Osteoblast (primary cell): ENCODE data around the gene MSRB1. TPM values are rescaled to one million over a fixed set of nuclear protein-coding genes. Genes with fewer than 3 reads are reported as not detected.

Source experiments
- DNase-seq: peaks from one replicate; pipeline ENCODE4 v3.0.0; 2011; ENCODE audit warnings: low spot score, mixed read lengths; ENCODE audit not compliant: insufficient read length; ENCODE audit errors: missing footprints
- H2AFZ ChIP-seq: 2 replicates; pipeline ENCODE4 v1.6.0; 2011; ENCODE audit warnings: mild to moderate bottlenecking, low read length
- H3K27ac ChIP-seq: 2 replicates; pipeline ENCODE4 v1.5.1; 2011; ENCODE audit warnings: mild to moderate bottlenecking, low read depth, low read length, moderate library complexity
- H3K27me3 ChIP-seq: 2 replicates; pipeline ENCODE4 v1.6.0; 2012; ENCODE audit warnings: mild to moderate bottlenecking, control low read depth, inconsistent platforms, low read length, moderate library complexity; ENCODE audit not compliant: insufficient read depth
- H3K36me3 ChIP-seq: 2 replicates; pipeline ENCODE4 v1.5.1; 2011; ENCODE audit warnings: mild to moderate bottlenecking, low read length, control low read depth, moderate library complexity; ENCODE audit not compliant: insufficient read depth
- H3K4me1 ChIP-seq: 2 replicates; pipeline ENCODE4 v1.5.1; 2011; ENCODE audit warnings: mild to moderate bottlenecking, low read length, control low read depth, moderate library complexity; ENCODE audit not compliant: insufficient read depth
- H3K4me2 ChIP-seq: 2 replicates; pipeline ENCODE4 v1.6.0; 2011; ENCODE audit warnings: mild to moderate bottlenecking, low read length; ENCODE audit not compliant: insufficient read depth
- H3K4me3 ChIP-seq: fragments of 200-600 bp; sonication (generic); 3 replicates; pipeline ENCODE4 v1.5.1; 2012; ENCODE audit warnings: mild to moderate bottlenecking, low read length, inconsistent platforms; ENCODE audit not compliant: insufficient read depth
- H3K79me2 ChIP-seq: 2 replicates; pipeline ENCODE4 v1.6.0; 2012; ENCODE audit warnings: mild to moderate bottlenecking, low read length, control low read depth, inconsistent platforms; ENCODE audit not compliant: insufficient read depth
- H3K9me3 ChIP-seq: 2 replicates; pipeline ENCODE4 v1.5.1; 2011; ENCODE audit warnings: low read depth, low read length, control low read depth
- H4K20me1 ChIP-seq: 2 replicates; pipeline ENCODE4 v1.6.0; 2012; ENCODE audit warnings: mild to moderate bottlenecking, low read length, control low read depth; ENCODE audit not compliant: insufficient read depth
- CTCF ChIP-seq: IDR thresholded peaks from 2 replicates; pipeline ENCODE4 v1.5.1; 2011; ENCODE audit warnings: mild to moderate bottlenecking, low read depth, low read length, moderate library complexity; ENCODE audit errors: extremely low read depth
- total RNA-seq: library from RNA; depleted of rRNA; stranded (reverse); fragments of >200 nt; gene quantifications from 2 replicates; pipeline ENCODE4 v1.2.3, GENCODE V29; 2012

Gene MSRB1
- total RNA-seq, 1 donor, result 18.1 TPM

- peak; percentile 71 for DNase-seq
- Histone ChIP-seq H3K27me3 (no peaks in the 10 kb centered on the region), H4K20me1 (no peaks in the 10 kb centered on the region), H3K4me2 (no peak overlapping the region), H3K4me1 (peaks cover 10% of the 10 kb centered on the region), H3K27ac (no peak overlapping the region), H2AFZ (no peak overlapping the region), H3K9me3 (no peaks in the 10 kb centered on the region), H3K4me3 (no peak overlapping the region), H3K36me3 (no peaks in the 10 kb centered on the region), H3K79me2 (no peaks in the 10 kb centered on the region)
- no peak for TF ChIP-seq CTCF
Observed at GRCh38 chr16:1945559-1946391, 2.8 kb upstream of the MSRB1 start.

- Histone ChIP-seq H3K4me1 (peaks cover 10% of the 10 kb centered on the region), H3K79me2 (no peaks in the 10 kb centered on the region), H3K9me3 (no peaks in the 10 kb centered on the region), H3K36me3 (peaks cover 6% of the 10 kb centered on the region), H3K4me3 (no peak overlapping the region), H3K4me2 (no peak overlapping the region), H3K27ac (no peak overlapping the region), H2AFZ (no peak overlapping the region), H3K27me3 (no peaks in the 10 kb centered on the region), H4K20me1 (no peaks in the 10 kb centered on the region)
- peak; percentile 68 for DNase-seq
- no peak for TF ChIP-seq CTCF
Observed at GRCh38 chr16:1944612-1945199, 1.7 kb upstream of the MSRB1 start.

- no peaks in the 10 kb centered on the region for H3K9me3 ChIP-seq
- H3K27ac ChIP-seq, result peak overlapping the region; percentile 33
Observed at GRCh38 chr16:1942047-1942809, 771 bp downstream of the MSRB1 start.

More at GRCh38 chr16:1942047-1942809, 771 bp downstream of the MSRB1 start:
- no peak for TF ChIP-seq CTCF
- Histone ChIP-seq H3K4me2 (peak overlapping the region; percentile 95), H3K4me1 (peaks cover 10% of the 10 kb centered on the region), H3K27me3 (no peaks in the 10 kb centered on the region), H4K20me1 (no peaks in the 10 kb centered on the region), H3K36me3 (peaks cover 14% of the 10 kb centered on the region), H3K79me2 (no peaks in the 10 kb centered on the region), H2AFZ (peak overlapping the region; percentile 89), H3K4me3 (peak overlapping the region; percentile 94)
- DNase-seq, result peak; percentile 87
